Panc1 (cell line): ENCODE measurements around the gene BBX.

Experiments used
- CTCF ChIP-seq: fragments of 450-650 bp; IDR thresholded peaks from 2 replicates; pipeline ENCODE4 v1.5.1; 2017; ENCODE audit warnings: mild to moderate bottlenecking
- POLR2AphosphoS5 ChIP-seq: IDR thresholded peaks from 2 replicates; pipeline ENCODE4 v1.6.1; 2012; ENCODE audit warnings: mild to moderate bottlenecking, low read depth, low read length, moderate library complexity
- TCF7L2 ChIP-seq: IDR thresholded peaks from 2 replicates; pipeline ENCODE4 v1.6.1; 2011; ENCODE audit warnings: mild to moderate bottlenecking, low read depth, low read length, inconsistent platforms

GRCh38 chr3:107611775-107612469 lies 89.2 kb downstream of the BBX start:
- no peak for TF ChIP-seq POLR2AphosphoS5
- no peak for TF ChIP-seq CTCF
- TF ChIP-seq TCF7L2: no peak
